Skeletal muscle cell (primary cell): ENCODE measurements around the gene CCDC6.
A peak's percentile ranks its signal among the peaks of the same experiment; 100 is the strongest.

Experiments used
- DNase-seq: peaks from one replicate; pipeline ENCODE4 v3.0.0-alpha.2; 2010; ENCODE audit warnings: low read depth
- H3K4me3 ChIP-seq: 2 replicates; pipeline ENCODE4 v1.5.1; 2011; ENCODE audit warnings: low read depth, mild to moderate bottlenecking, control low read depth, low read length, moderate library complexity

CCDC6 gene

GRCh38 chr10:59864141-59864962 lies 42.0 kb downstream of the CCDC6 start:
- DNase-seq = no peak

GRCh38 chr10:59859570-59859969 lies 46.8 kb downstream of the CCDC6 start:
- no peak for DNase-seq
- no peak overlapping the region for H3K4me3 ChIP-seq

More at GRCh38 chr10:59864141-59864962, 42.0 kb downstream of the CCDC6 start:
- no peak overlapping the region for H3K4me3 ChIP-seq

GRCh38 chr10:59857921-59858320 lies 48.4 kb downstream of the CCDC6 start:
- no peak for DNase-seq
- H3K4me3 ChIP-seq = no peak overlapping the region

- H3K4me3 ChIP-seq = no peak overlapping the region
- no peak for DNase-seq
Measured at GRCh38 chr10:59857049-59857448, 49.3 kb downstream of the CCDC6 start.

GRCh38 chr10:59856104-59856503 lies 50.3 kb downstream of the CCDC6 start:
- DNase-seq = no peak
- H3K4me3 ChIP-seq = no peak overlapping the region

GRCh38 chr10:59854571-59854970 lies 51.8 kb downstream of the CCDC6 start:
- DNase-seq = no peak
- no peak overlapping the region for H3K4me3 ChIP-seq

GRCh38 chr10:59852670-59853069 lies 53.7 kb downstream of the CCDC6 start:
- no peak for DNase-seq
- H3K4me3 ChIP-seq = no peak overlapping the region

GRCh38 chr10:59851864-59852263 lies 54.5 kb downstream of the CCDC6 start:
- no peak overlapping the region for H3K4me3 ChIP-seq
- no peak for DNase-seq

GRCh38 chr10:59847888-59848287 lies 58.5 kb downstream of the CCDC6 start:
- no peak for DNase-seq
- no peak overlapping the region for H3K4me3 ChIP-seq

GRCh38 chr10:59847326-59847725 lies 59.0 kb downstream of the CCDC6 start:
- H3K4me3 ChIP-seq = no peak overlapping the region
- DNase-seq = no peak

- H3K4me3 ChIP-seq = no peak overlapping the region
- DNase-seq = no peak
Measured at GRCh38 chr10:59844436-59844835, 61.9 kb downstream of the CCDC6 start.

- no peak for DNase-seq
- H3K4me3 ChIP-seq = no peak overlapping the region
Measured at GRCh38 chr10:59843748-59844147, 62.6 kb downstream of the CCDC6 start.

- H3K4me3 ChIP-seq = no peak overlapping the region
- DNase-seq = no peak
Measured at GRCh38 chr10:59839576-59839975, 66.8 kb downstream of the CCDC6 start.

GRCh38 chr10:59838085-59838789 lies 68.1 kb downstream of the CCDC6 start:
- no peak overlapping the region for H3K4me3 ChIP-seq
- no peak for DNase-seq

GRCh38 chr10:59833810-59834209 lies 72.5 kb downstream of the CCDC6 start:
- no peak for DNase-seq
- no peak overlapping the region for H3K4me3 ChIP-seq

- DNase-seq = no peak
- no peak overlapping the region for H3K4me3 ChIP-seq
Measured at GRCh38 chr10:59832506-59832905, 73.8 kb downstream of the CCDC6 start.

GRCh38 chr10:59831658-59832503 lies 74.5 kb downstream of the CCDC6 start:
- DNase-seq = no peak
- no peak overlapping the region for H3K4me3 ChIP-seq

GRCh38 chr10:59830601-59831259 lies 75.6 kb downstream of the CCDC6 start:
- H3K4me3 ChIP-seq = no peak overlapping the region
- peak; percentile 13 for DNase-seq

- DNase-seq = no peak
- no peak overlapping the region for H3K4me3 ChIP-seq
Measured at GRCh38 chr10:59829601-59830000, 76.8 kb downstream of the CCDC6 start.
